PFSK-1 (cell line): ENCODE data around the gene RASAL3.

Source experiments
- FOXP2 ChIP-seq: optimal IDR thresholded peaks from 2 replicates; pipeline ENCODE3; 2011; ENCODE audit warnings: borderline replicate concordance, control low read depth, inconsistent platforms; ENCODE audit not compliant: insufficient read depth; ENCODE audit errors: extremely low read length, extremely low read depth
- POLR2AphosphoS5 ChIP-seq: IDR thresholded peaks from 2 replicates; pipeline ENCODE4 v1.6.1; 2012; ENCODE audit warnings: low read depth, mild to moderate bottlenecking, control low read depth, low read length, moderate library complexity
- REST ChIP-seq, 2 experiments: IDR thresholded peaks; 2 replicates each; pipeline versions ENCODE4 v1.6.1 to v1.8.0; 2011 to 2012; ENCODE audit warnings: low read depth in 2 of 2, low read length in 2 of 2, control low read depth in 1 of 2, inconsistent platforms in 1 of 2, mild to moderate bottlenecking in 1 of 2, moderate library complexity in 1 of 2; ENCODE audit not compliant: insufficient read depth in 1 of 2
- SIN3A ChIP-seq: IDR thresholded peaks from 2 replicates; pipeline ENCODE4 v1.6.1; 2012; ENCODE audit warnings: mild to moderate bottlenecking, low read length, moderate library complexity, borderline replicate concordance; ENCODE audit not compliant: insufficient read depth
- TAF1 ChIP-seq: IDR thresholded peaks from 2 replicates; pipeline ENCODE4 v1.6.1; 2012; ENCODE audit warnings: low read length, control low read depth, borderline replicate concordance; ENCODE audit not compliant: insufficient read depth

Gene RASAL3

GRCh38 chr19:15468675-15469512 lies 4.5 kb upstream of the RASAL3 start:
- no peak for TF ChIP-seq SIN3A
- TF ChIP-seq REST (IDR thresholded peaks at IDR 0.05; ENCODE audit: insufficient read depth in 1 of 2, low read depth in 2 of 2, low read length in 2 of 2) = no peak
- no peak for TF ChIP-seq FOXP2
- TF ChIP-seq POLR2AphosphoS5 = no peak
- no peak for TF ChIP-seq TAF1

- no peak for TF ChIP-seq REST (IDR thresholded peaks at IDR 0.05; ENCODE audit: insufficient read depth in 1 of 2, low read depth in 2 of 2, low read length in 2 of 2)
These were observed 3.4 kb upstream of the RASAL3 start for GRCh38 chr19:15467734-15468214.

GRCh38 chr19:15466851-15467733 lies 2.7 kb upstream of the RASAL3 start:
- no peak for TF ChIP-seq POLR2AphosphoS5
- no peak for TF ChIP-seq TAF1
- no peak for TF ChIP-seq FOXP2
- no peak for TF ChIP-seq REST (IDR thresholded peaks at IDR 0.05; ENCODE audit: insufficient read depth in 1 of 2, low read depth in 2 of 2, low read length in 2 of 2)
- TF ChIP-seq SIN3A = no peak

GRCh38 chr19:15463861-15464371 lies 428 bp downstream of the RASAL3 start:
- TF ChIP-seq TAF1 (no peak), REST (IDR thresholded peaks at IDR 0.05; ENCODE audit: insufficient read depth in 1 of 2, low read depth in 2 of 2, low read length in 2 of 2) (no peak), FOXP2 (no peak), SIN3A (no peak), POLR2AphosphoS5 (no peak)
